K562 (cell line): ENCODE results near the gene RNF144A. TPM values are rescaled to one million over a fixed set of nuclear protein-coding genes. Genes with fewer than 3 reads are reported as not detected.

Experiments used
- ATF2 ChIP-seq: sonication (generic); formaldehyde crosslinking; IDR thresholded peaks from 2 replicates; pipeline ENCODE4 v1.8.1; 2022; ENCODE audit warnings: missing genetic modification reagents
- COPS2 ChIP-seq: fragments of 450-650 bp; conservative IDR thresholded peaks from 2 replicates; pipeline ENCODE4 v1.6.1; 2016; ENCODE audit warnings: mild to moderate bottlenecking, moderate library complexity
- CREM ChIP-seq: IDR thresholded peaks from 2 replicates; pipeline ENCODE4 v1.6.1; 2014; ENCODE audit warnings: antibody characterized with exemption, low read depth
- DEAF1 ChIP-seq: fragments of 450-650 bp; formaldehyde crosslinking; IDR thresholded peaks from 2 replicates; pipeline ENCODE4 v1.4.0; 2020; ENCODE audit warnings: mild to moderate bottlenecking, moderate library complexity
- FOXJ3 ChIP-seq: sonication (generic); formaldehyde crosslinking; IDR thresholded peaks from 2 replicates; pipeline ENCODE4 v1.4.0; 2020; ENCODE audit warnings: mild to moderate bottlenecking, missing genetic modification reagents
- GABPB2 ChIP-seq: fragments of 250-450 bp; sonication (Bioruptor Pico); conservative IDR thresholded peaks from 2 replicates; pipeline ENCODE4 v1.5.1; 2021; ENCODE audit warnings: mild to moderate bottlenecking
- HNRNPH1 ChIP-seq: fragments of 200-400 bp; formaldehyde crosslinking; optimal IDR thresholded peaks from 2 replicates; pipeline ENCODE3; 2017; ENCODE audit warnings: low read depth, mild to moderate bottlenecking, low read length, moderate library complexity
- MAFF ChIP-seq: IDR thresholded peaks from 2 replicates; pipeline ENCODE4 v1.6.1; 2012; ENCODE audit warnings: low read length, improper control_type of control experiment
- NR2F6 ChIP-seq: fragments of 450-650 bp; formaldehyde crosslinking; IDR thresholded peaks from 2 replicates; pipeline ENCODE4 v1.4.0; 2020; ENCODE audit warnings: mild to moderate bottlenecking
- RAD51 ChIP-seq: fragments of 450-650 bp; IDR thresholded peaks from 2 replicates; pipeline ENCODE4 v1.7.1; 2016; ENCODE audit warnings: low read depth, mild to moderate bottlenecking, borderline replicate concordance
- RBM17 ChIP-seq: fragments of 200-400 bp; formaldehyde crosslinking; IDR thresholded peaks from 2 replicates; pipeline ENCODE4 v1.6.1; 2017; ENCODE audit warnings: low read depth, mild to moderate bottlenecking, low read length, borderline replicate concordance
- SLC30A9 ChIP-seq: fragments of 250-450 bp; sonication (Bioruptor Pico); IDR thresholded peaks from 2 replicates; pipeline ENCODE4 v1.8.0; 2022; ENCODE audit warnings: mild to moderate bottlenecking, moderate library complexity
- SREBF1 ChIP-seq: fragments of 150-350 bp; IDR thresholded peaks from 2 replicates; pipeline ENCODE4 v1.6.1; 2014; ENCODE audit warnings: antibody characterized with exemption, low read depth, low read length, borderline replicate concordance
- STAG1 ChIP-seq: sonication (generic); formaldehyde crosslinking; IDR thresholded peaks from 2 replicates; pipeline ENCODE4 v1.5.0; 2020; ENCODE audit warnings: missing genetic modification reagents, borderline replicate concordance
- TCFL5 ChIP-seq: fragments of 250-450 bp; sonication (Bioruptor Pico); conservative IDR thresholded peaks from 2 replicates; pipeline ENCODE4 v1.6.1; 2021; ENCODE audit warnings: mild to moderate bottlenecking, moderate library complexity, matching md5 sums
- ZFX ChIP-seq: sonication (generic); formaldehyde crosslinking; IDR thresholded peaks from 2 replicates; pipeline ENCODE4 v1.8.0; 2022; ENCODE audit warnings: mild to moderate bottlenecking, missing genetic modification reagents, moderate library complexity
- ZNF140 ChIP-seq: fragments of 250-450 bp; sonication (Bioruptor Pico); IDR thresholded peaks from 2 replicates; pipeline ENCODE4 v1.8.0; 2021; ENCODE audit warnings: moderate library complexity, mild to moderate bottlenecking, inconsistent platforms
- ZNF212 ChIP-seq: fragments of 450-650 bp; formaldehyde crosslinking; IDR thresholded peaks from 2 replicates; pipeline ENCODE4 v1.4.0; 2020; ENCODE audit warnings: mild to moderate bottlenecking
- ZNF23 ChIP-seq: fragments of 250-450 bp; sonication (Bioruptor Pico); IDR thresholded peaks from 2 replicates; pipeline ENCODE4 v1.4.0; 2020; ENCODE audit warnings: mild to moderate bottlenecking
- ZNF444 ChIP-seq: fragments of 250-450 bp; sonication (Bioruptor Pico); IDR thresholded peaks from 2 replicates; pipeline ENCODE4 v1.4.0; 2020; ENCODE audit warnings: mild to moderate bottlenecking, moderate library complexity
- ZNF445 ChIP-seq: fragments of 250-450 bp; sonication (Bioruptor Pico); IDR thresholded peaks from 2 replicates; pipeline ENCODE4 v1.4.0; 2020; ENCODE audit warnings: low read depth, mild to moderate bottlenecking, moderate library complexity
- ZNF551 ChIP-seq: fragments of 250-450 bp; sonication (Bioruptor Pico); IDR thresholded peaks from 2 replicates; pipeline ENCODE4 v1.5.0; 2021; ENCODE audit warnings: mild to moderate bottlenecking, moderate library complexity
- ZNF583 ChIP-seq: fragments of 250-450 bp; sonication (Bioruptor Pico); IDR thresholded peaks from 2 replicates; pipeline ENCODE4 v1.4.0; 2020
- polyA plus RNA-seq, 8 experiments: library from polyadenylated mRNA; depleted of rRNA in 4 of 8; stranded (reverse) in 5 of 8; unstranded in 3 of 8; fragments of >200 nt; fragmentation: Nextera tagmentation in 2 of 8; fragmentation: Illumina TruSeq in 1 of 8; extraction: Ambion mirVana in 2 of 8; extraction: Trizol in 1 of 8; gene quantifications; 2 replicates each; pipeline versions ENCODE4 v1.2.1 to v1.2.3, GENCODE V29; 2011 to 2014; ENCODE audit warnings: inconsistent platforms in 1 of 8, missing spikeins in 1 of 8
- total RNA-seq, 7 experiments: library from RNA; depleted of rRNA in 6 of 7; stranded (reverse); fragments of >200 nt in 6 of 7; fragmentation: Illumina TruSeq in 2 of 7; extraction: Trizol in 2 of 7; gene quantifications; 2 replicates each; pipeline versions ENCODE4 v1.2.1 to v1.2.3, GENCODE V29; 2011 to 2021; ENCODE audit warnings: low replicate concordance in 1 of 7
- TF ChIP-seq, protein P1 (sequence below): fragments of 450-650 bp; formaldehyde crosslinking; conservative IDR thresholded peaks from 2 replicates; pipeline ENCODE4 v1.4.0; 2022; ENCODE audit warnings: mild to moderate bottlenecking, missing genetic modification characterization
- TF ChIP-seq, protein P2 (sequence below): fragments of 250-450 bp; sonication (Bioruptor Pico); IDR thresholded peaks from 2 replicates; pipeline ENCODE4 v1.8.0; 2022; ENCODE audit warnings: inconsistent platforms

RNF144A gene
- total and polyA plus RNA-seq, 9 of the 15 experiments (the other 6 are each of a cell fraction or from before 2014, with no cell fraction given), result 0.96 to 11.3 (median 6.2) TPM

DNA sequence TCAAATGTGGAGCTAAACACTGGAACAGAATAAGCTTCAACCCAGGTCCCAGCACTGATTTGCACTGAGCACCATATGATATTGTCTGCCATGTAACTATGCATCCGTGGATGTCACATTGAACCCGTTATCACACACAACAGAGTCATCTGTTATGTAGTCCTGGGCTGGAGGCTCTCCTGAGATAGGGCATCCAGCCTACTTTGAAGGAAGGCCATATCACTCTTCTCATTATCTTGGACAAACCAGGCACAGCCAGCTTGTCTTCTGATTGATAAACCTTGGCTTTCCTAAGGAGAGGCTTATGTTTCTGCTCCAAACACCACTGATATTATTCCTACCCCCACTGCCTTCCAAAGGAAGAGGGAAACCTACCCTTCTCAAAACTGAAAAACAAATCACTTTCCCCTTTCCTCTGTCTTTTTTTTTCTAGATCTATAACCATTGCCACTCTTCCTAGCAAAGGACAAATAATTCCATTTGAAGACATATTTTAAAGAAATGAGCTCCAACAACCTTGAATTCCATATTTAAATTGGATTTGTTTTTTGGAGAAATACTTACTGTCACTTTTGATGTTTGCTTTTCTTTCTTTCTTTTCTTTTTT is 23.2 kb upstream of the RNF144A start (continued):
- peak; percentile 77; the same call in 1 of the 2 replicates for TF ChIP-seq TCFL5 (CRISPR knock-in tag)
- no peak for TF ChIP-seq GABPB2 (CRISPR knock-in tag)
- no peak for TF ChIP-seq FOXJ3 (CRISPR knock-in tag)
- TF ChIP-seq, protein P1, sequence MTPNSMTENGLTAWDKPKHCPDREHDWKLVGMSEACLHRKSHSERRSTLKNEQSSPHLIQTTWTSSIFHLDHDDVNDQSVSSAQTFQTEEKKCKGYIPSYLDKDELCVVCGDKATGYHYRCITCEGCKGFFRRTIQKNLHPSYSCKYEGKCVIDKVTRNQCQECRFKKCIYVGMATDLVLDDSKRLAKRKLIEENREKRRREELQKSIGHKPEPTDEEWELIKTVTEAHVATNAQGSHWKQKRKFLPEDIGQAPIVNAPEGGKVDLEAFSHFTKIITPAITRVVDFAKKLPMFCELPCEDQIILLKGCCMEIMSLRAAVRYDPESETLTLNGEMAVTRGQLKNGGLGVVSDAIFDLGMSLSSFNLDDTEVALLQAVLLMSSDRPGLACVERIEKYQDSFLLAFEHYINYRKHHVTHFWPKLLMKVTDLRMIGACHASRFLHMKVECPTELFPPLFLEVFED (CRISPR knock-in tag), result peak; percentile 85; the same call in 1 of the 2 replicates
- no peak for TF ChIP-seq STAG1
- TF ChIP-seq SLC30A9 (CRISPR knock-in tag), result no peak
- TF ChIP-seq CREM, result peak; percentile 91
- TF ChIP-seq, protein P2, sequence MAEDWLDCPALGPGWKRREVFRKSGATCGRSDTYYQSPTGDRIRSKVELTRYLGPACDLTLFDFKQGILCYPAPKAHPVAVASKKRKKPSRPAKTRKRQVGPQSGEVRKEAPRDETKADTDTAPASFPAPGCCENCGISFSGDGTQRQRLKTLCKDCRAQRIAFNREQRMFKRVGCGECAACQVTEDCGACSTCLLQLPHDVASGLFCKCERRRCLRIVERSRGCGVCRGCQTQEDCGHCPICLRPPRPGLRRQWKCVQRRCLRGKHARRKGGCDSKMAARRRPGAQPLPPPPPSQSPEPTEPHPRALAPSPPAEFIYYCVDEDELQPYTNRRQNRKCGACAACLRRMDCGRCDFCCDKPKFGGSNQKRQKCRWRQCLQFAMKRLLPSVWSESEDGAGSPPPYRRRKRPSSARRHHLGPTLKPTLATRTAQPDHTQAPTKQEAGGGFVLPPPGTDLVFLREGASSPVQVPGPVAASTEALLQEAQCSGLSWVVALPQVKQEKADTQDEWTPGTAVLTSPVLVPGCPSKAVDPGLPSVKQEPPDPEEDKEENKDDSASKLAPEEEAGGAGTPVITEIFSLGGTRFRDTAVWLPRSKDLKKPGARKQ (CRISPR knock-in tag), result no peak
- TF ChIP-seq MAFF, result peak; percentile 39; the same call in 1 of the 2 replicates
- TF ChIP-seq RAD51, result peak; percentile 45; the same call in 1 of the 2 replicates
- TF ChIP-seq ZNF23 (CRISPR knock-in tag), result peak; percentile 62; the same call in 1 of the 2 replicates
- no peak for TF ChIP-seq SREBF1
- TF ChIP-seq DEAF1 (CRISPR knock-in tag), result no peak
- no peak for TF ChIP-seq ZNF551
- TF ChIP-seq RBM17, result no peak
- TF ChIP-seq ZNF583 (CRISPR knock-in tag), result peak; percentile 94
- TF ChIP-seq HNRNPH1, result no peak
- no peak for TF ChIP-seq ZNF212 (CRISPR knock-in tag)
- TF ChIP-seq NR2F6 (CRISPR knock-in tag), result no peak
- no peak for TF ChIP-seq ZNF140
- TF ChIP-seq ZNF445 (CRISPR knock-in tag), result no peak
- 0 out of 2 replicates have a peak, but pooled peaks have one; percentile 68 for TF ChIP-seq ZNF444 (CRISPR knock-in tag)
- no peak for TF ChIP-seq ZFX (CRISPR knock-in tag)
- TF ChIP-seq COPS2, result no peak
- TF ChIP-seq ATF2 (CRISPR knock-in tag), result no peak
